SK-N-MC (cell line): ENCODE data around the gene ACVR2A.

Source experiments
- DNase-seq: peaks from one replicate; pipeline ENCODE4 v3.0.0-alpha.2; 2011; ENCODE audit warnings: low read depth, low spot score
- H3K27ac ChIP-seq: fragments of 200-600 bp; sonication (generic); 2 replicates; pipeline ENCODE4 v1.5.1; 2016; ENCODE audit warnings: mixed run types
- H3K36me3 ChIP-seq: fragments of 200-600 bp; sonication (generic); 2 replicates; pipeline ENCODE4 v1.6.1; 2017; ENCODE audit warnings: antibody characterized with exemption, low read length, mixed read lengths; ENCODE audit not compliant: insufficient read depth
- H3K4me3 ChIP-seq: fragments of 200-600 bp; sonication (generic); 2 replicates; pipeline ENCODE4 v1.5.1; 2016
- H3K9ac ChIP-seq: fragments of 200-600 bp; sonication (generic); 2 replicates; pipeline ENCODE4 v1.8.0; 2017; ENCODE audit warnings: mixed run types, mixed read lengths; ENCODE audit not compliant: insufficient read length
- H3K9me3 ChIP-seq: fragments of 200-600 bp; sonication (generic); 2 replicates; pipeline ENCODE4 v1.6.1; 2017; ENCODE audit warnings: low read depth, mild to moderate bottlenecking, antibody characterized with exemption, low read length, moderate library complexity, mixed read lengths
- EZH2 ChIP-seq: fragments of 200-600 bp; sonication (generic); IDR thresholded peaks from one replicate; pipeline ENCODE4 v1.6.1; 2017; ENCODE audit warnings: antibody characterized with exemption
- FOXP2 ChIP-seq: optimal IDR thresholded peaks from 2 replicates; pipeline ENCODE3; 2011; ENCODE audit warnings: mild to moderate bottlenecking, moderate library complexity; ENCODE audit not compliant: insufficient read depth; ENCODE audit errors: extremely low read length, control extremely low read depth
- POLR2AphosphoS5 ChIP-seq: IDR thresholded peaks from 2 replicates; pipeline ENCODE4 v1.6.1; 2012; ENCODE audit warnings: mild to moderate bottlenecking, low read depth, low read length, borderline replicate concordance

The ACVR2A gene

GRCh38 chr2:147826278-147827087 lies 18.3 kb upstream of the ACVR2A start:
- TF ChIP-seq POLR2AphosphoS5 (no peak), FOXP2 (no peak), EZH2 (no peak)
- Histone ChIP-seq H3K9me3 (no peaks in the 10 kb centered on the region; the same call in 1 of the 2 replicates), H3K27ac (no peak overlapping the region), H3K4me3 (no peak overlapping the region), H3K36me3 (no peaks in the 10 kb centered on the region), H3K9ac (no peak overlapping the region)
- DNase-seq: no peak

DNA sequence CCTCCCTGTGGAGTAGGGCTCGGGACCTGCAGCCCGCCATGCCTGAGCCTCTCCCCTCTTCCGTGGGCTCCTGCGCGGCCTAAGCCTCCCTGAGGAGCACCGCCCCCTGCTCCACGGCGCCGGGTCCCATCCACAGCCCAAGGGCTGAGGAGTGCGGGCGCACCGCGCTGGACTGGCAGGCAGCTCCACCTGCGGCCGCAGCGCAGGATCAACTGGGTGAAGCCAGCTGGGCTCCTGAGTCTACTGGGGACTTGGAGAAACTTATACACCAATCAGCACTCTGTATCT lies 17.8 kb upstream of the ACVR2A start:
- DNase-seq: no peak

DNA sequence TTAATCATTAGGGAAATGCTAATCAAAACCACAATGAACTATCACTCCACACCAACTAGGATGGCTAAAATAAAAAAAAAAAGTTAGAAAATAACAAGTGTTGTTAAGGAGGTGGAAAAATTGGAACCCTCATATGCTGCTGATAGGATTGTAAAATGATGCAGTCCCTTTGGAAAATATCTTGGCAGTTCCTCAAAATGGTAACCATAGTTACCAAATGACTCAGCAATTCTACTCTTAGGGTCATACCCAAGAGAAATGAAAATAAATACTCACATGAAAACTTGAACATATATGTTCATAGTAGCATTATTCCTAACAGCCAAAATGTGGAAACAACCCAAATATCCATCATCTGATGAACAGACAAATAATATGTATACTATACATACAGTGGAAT lies 15.7 kb upstream of the ACVR2A start:
- Histone ChIP-seq H3K27ac (peak overlapping the region; percentile 65), H3K9me3 (no peaks in the 10 kb centered on the region; the same call in 1 of the 2 replicates), H3K9ac (no peak overlapping the region), H3K36me3 (no peaks in the 10 kb centered on the region), H3K4me3 (no peak overlapping the region)
- peak; percentile 44 for DNase-seq
- no peak for TF ChIP-seq EZH2
- TF ChIP-seq FOXP2: no peak
- no peak for TF ChIP-seq POLR2AphosphoS5

More for the DNA sequence above, 17.8 kb upstream of the ACVR2A start:
- Histone ChIP-seq H3K36me3 (no peaks in the 10 kb centered on the region), H3K9me3 (no peaks in the 10 kb centered on the region; the same call in 1 of the 2 replicates), H3K4me3 (no peak overlapping the region), H3K9ac (no peak overlapping the region), H3K27ac (no peak overlapping the region)
- TF ChIP-seq FOXP2 (no peak), EZH2 (no peak), POLR2AphosphoS5 (no peak)

GRCh38 chr2:147836099-147836498 lies 8.7 kb upstream of the ACVR2A start:
- no peaks in the 10 kb centered on the region for H3K9me3 ChIP-seq
- H3K36me3 ChIP-seq: no peaks in the 10 kb centered on the region
- peak overlapping the region; percentile 39 for H3K27ac ChIP-seq
- H3K9ac ChIP-seq: no peak overlapping the region
- no peak for DNase-seq
- H3K4me3 ChIP-seq: peak overlapping the region; percentile 7; the same call in 1 of the 2 replicates
- TF ChIP-seq FOXP2: no peak

DNA sequence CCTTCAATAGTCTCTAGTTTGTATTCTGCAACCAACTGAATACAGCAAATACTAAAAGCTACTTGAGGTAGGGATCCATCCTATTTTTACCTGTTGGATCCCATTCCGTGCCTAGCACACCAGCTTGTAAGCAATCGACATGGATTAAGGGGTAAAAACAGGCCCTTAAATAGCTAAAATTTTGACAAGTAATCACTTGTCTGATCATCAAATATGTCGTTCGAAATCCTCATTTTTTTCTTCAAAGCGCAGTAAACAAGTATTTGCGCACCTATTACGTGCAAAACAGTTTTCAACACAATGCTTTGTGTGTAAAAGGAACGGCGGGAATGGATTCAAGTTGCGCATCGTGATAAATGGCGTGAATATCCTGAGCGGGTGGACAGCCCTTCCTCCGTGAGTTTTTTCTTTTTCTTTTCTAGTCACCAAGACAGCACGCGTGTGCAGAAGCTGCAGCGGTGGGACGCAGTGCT lies 1.4 kb upstream of the ACVR2A start:
- H3K27ac ChIP-seq: no peak overlapping the region
- TF ChIP-seq POLR2AphosphoS5 (no peak), FOXP2 (no peak), EZH2 (no peak)
- H3K9me3 ChIP-seq: no peaks in the 10 kb centered on the region
- H3K9ac ChIP-seq: peak overlapping the region; percentile 95
- peak overlapping the region; percentile 95 for H3K4me3 ChIP-seq
- H3K36me3 ChIP-seq: no peaks in the 10 kb centered on the region
- no peak for DNase-seq

DNA sequence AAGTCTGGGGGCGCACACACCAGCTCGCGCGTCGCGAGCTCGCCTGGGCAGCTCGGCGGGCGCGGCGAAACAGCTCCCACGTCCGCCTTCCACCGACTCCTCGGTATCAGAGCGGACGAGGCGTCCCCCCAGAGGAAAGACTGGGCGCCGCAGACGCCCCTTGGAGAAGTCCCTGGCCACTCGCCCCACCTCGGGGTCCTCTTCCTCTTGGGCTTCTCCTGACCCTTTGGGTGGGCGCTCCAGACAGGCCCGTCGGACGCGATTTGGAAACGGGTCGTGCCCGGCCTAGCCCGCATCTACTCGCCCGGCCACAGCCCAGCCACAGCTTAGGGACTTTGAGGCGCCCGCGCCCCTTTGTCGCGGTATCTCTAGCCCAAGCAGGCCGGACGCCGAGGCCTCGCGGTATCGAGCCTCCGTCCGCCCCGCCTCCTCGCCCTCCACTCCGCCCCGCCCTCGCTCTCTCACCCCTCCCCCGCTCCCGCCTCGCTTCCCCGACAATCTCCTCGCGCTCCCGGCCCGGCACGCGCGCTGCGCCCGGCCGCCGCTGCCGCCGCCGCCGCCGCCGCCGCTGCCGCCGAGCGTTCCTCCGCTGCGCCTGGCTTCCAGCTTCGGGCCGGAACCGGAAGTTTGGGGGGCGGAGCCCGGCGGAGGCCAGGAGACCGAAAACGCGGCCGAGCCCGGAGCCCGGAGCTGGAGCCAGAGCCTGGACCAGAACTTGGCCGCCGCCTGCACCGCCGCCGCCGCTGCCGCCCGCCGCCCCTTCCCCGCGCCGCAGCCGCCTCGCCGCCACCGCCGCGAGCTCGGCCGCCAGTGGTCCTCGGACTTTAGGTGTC lies 749 bp upstream of the ACVR2A start:
- Histone ChIP-seq H3K9me3 (no peaks in the 10 kb centered on the region), H3K4me3 (peak overlapping the region; percentile 95), H3K9ac (peak overlapping the region; percentile 95), H3K36me3 (no peaks in the 10 kb centered on the region), H3K27ac (peak overlapping the region; percentile 73)
- DNase-seq: no peak
- TF ChIP-seq POLR2AphosphoS5 (peak; percentile 52), FOXP2 (no peak), EZH2 (no peak)

DNA sequence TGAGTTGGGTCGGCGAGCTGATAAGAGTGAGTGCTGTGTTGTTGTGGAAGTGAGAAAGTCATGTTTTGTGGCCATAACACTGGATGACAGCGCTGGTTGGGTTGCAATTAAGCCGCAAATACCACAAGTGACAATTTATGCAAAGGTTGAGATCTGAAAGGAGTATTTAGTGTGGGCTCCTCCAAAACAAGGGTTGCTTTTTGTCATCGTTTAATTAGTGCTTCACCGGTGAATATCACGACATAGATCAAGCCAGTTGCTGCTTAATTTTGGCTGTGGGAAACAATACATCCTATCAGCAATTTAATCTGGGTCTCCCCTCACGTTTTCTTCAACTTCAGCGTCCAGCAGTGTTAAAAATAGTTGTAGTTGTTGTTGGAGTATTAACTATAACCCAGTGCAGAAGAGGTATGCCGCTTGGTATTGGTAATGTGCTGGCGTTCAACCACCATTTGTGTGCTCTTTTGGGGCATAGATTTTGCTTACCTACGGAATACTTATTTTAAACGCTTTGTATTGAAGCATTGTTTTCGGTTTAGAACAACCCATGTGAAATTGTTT lies 662 bp downstream of the ACVR2A start:
- Histone ChIP-seq H3K9me3 (no peaks in the 10 kb centered on the region), H3K27ac (no peak overlapping the region), H3K4me3 (peak overlapping the region; percentile 95), H3K36me3 (no peaks in the 10 kb centered on the region), H3K9ac (peak overlapping the region; percentile 87)
- DNase-seq: no peak
- TF ChIP-seq EZH2 (no peak), FOXP2 (no peak), POLR2AphosphoS5 (no peak)

GRCh38 chr2:147846412-147847081 lies 1.7 kb downstream of the ACVR2A start:
- TF ChIP-seq FOXP2 (no peak), EZH2 (no peak), POLR2AphosphoS5 (no peak)
- no peak overlapping the region for H3K27ac ChIP-seq
- no peaks in the 10 kb centered on the region for H3K9me3 ChIP-seq
- no peak for DNase-seq
- H3K36me3 ChIP-seq: no peaks in the 10 kb centered on the region
- H3K4me3 ChIP-seq: peak overlapping the region; percentile 95
- H3K9ac ChIP-seq: peak overlapping the region; percentile 87
